Transverse colon (tissue), 3 donors: ENCODE results near the gene STK32C.

Source experiments
- CTCF ChIP-seq, 5 experiments: fragments of 200-600 bp in 3 of 5; fragments of 450-650 bp in 2 of 5; sonication (generic) in 3 of 5; IDR thresholded peaks; 1 replicate in 2 of 5; 2 replicates in 3 of 5; pipeline ENCODE4 v1.5.1; 2016 to 2017; ENCODE audit warnings: antibody characterized with exemption in 5 of 5, inconsistent platforms in 3 of 5, mild to moderate bottlenecking in 2 of 5, moderate library complexity in 1 of 5
- POLR2A ChIP-seq: fragments of 450-650 bp; IDR thresholded peaks from one replicate; pipeline ENCODE4 v1.6.1; 2016; ENCODE audit warnings: antibody characterized with exemption, mild to moderate bottlenecking, moderate library complexity

- TF ChIP-seq CTCF (IDR thresholded peaks at IDR 0.05): no peak
- no peak for TF ChIP-seq POLR2A
These were observed 54.6 kb downstream of the STK32C start for GRCh38 chr10:132253092-132253687.
